Osteoblast (primary cell): ENCODE measurements around the gene CNOT6L. TPM values are rescaled to one million over a fixed set of nuclear protein-coding genes. Genes with fewer than 3 reads are reported as not detected.
"Not testable (repeated sequence)": the region's sequence is repeated elsewhere in the genome, so short reads cannot be mapped to it uniquely, and the experiment has no call there.

Experiments
- DNase-seq: peaks from one replicate; pipeline ENCODE4 v3.0.0; 2011; ENCODE audit warnings: low spot score, mixed read lengths; ENCODE audit not compliant: insufficient read length; ENCODE audit errors: missing footprints
- H2AFZ ChIP-seq: 2 replicates; pipeline ENCODE4 v1.6.0; 2011; ENCODE audit warnings: mild to moderate bottlenecking, low read length
- H3K27ac ChIP-seq: 2 replicates; pipeline ENCODE4 v1.5.1; 2011; ENCODE audit warnings: mild to moderate bottlenecking, low read depth, low read length, moderate library complexity
- H3K27me3 ChIP-seq: 2 replicates; pipeline ENCODE4 v1.6.0; 2012; ENCODE audit warnings: mild to moderate bottlenecking, control low read depth, inconsistent platforms, low read length, moderate library complexity; ENCODE audit not compliant: insufficient read depth
- H3K36me3 ChIP-seq: 2 replicates; pipeline ENCODE4 v1.5.1; 2011; ENCODE audit warnings: mild to moderate bottlenecking, low read length, control low read depth, moderate library complexity; ENCODE audit not compliant: insufficient read depth
- H3K4me1 ChIP-seq: 2 replicates; pipeline ENCODE4 v1.5.1; 2011; ENCODE audit warnings: mild to moderate bottlenecking, low read length, control low read depth, moderate library complexity; ENCODE audit not compliant: insufficient read depth
- H3K4me2 ChIP-seq: 2 replicates; pipeline ENCODE4 v1.6.0; 2011; ENCODE audit warnings: mild to moderate bottlenecking, low read length; ENCODE audit not compliant: insufficient read depth
- H3K4me3 ChIP-seq: fragments of 200-600 bp; sonication (generic); 3 replicates; pipeline ENCODE4 v1.5.1; 2012; ENCODE audit warnings: mild to moderate bottlenecking, low read length, inconsistent platforms; ENCODE audit not compliant: insufficient read depth
- H3K79me2 ChIP-seq: 2 replicates; pipeline ENCODE4 v1.6.0; 2012; ENCODE audit warnings: mild to moderate bottlenecking, low read length, control low read depth, inconsistent platforms; ENCODE audit not compliant: insufficient read depth
- H3K9me3 ChIP-seq: 2 replicates; pipeline ENCODE4 v1.5.1; 2011; ENCODE audit warnings: low read depth, low read length, control low read depth
- H4K20me1 ChIP-seq: 2 replicates; pipeline ENCODE4 v1.6.0; 2012; ENCODE audit warnings: mild to moderate bottlenecking, low read length, control low read depth; ENCODE audit not compliant: insufficient read depth
- CTCF ChIP-seq: IDR thresholded peaks from 2 replicates; pipeline ENCODE4 v1.5.1; 2011; ENCODE audit warnings: mild to moderate bottlenecking, low read depth, low read length, moderate library complexity; ENCODE audit errors: extremely low read depth
- total RNA-seq: library from RNA; depleted of rRNA; stranded (reverse); fragments of >200 nt; gene quantifications from 2 replicates; pipeline ENCODE4 v1.2.3, GENCODE V29; 2012

The CNOT6L gene
- total RNA-seq, 1 donor, result 15.2 TPM

- Histone ChIP-seq H3K9me3 (no peaks in the 10 kb centered on the region), H4K20me1 (peaks cover 35% of the 10 kb centered on the region), H3K36me3 (no peaks in the 10 kb centered on the region), H3K27ac (no peak overlapping the region), H3K4me2 (no peak overlapping the region), H3K79me2 (peaks cover 58% of the 10 kb centered on the region), H3K27me3 (no peaks in the 10 kb centered on the region), H2AFZ (no peak overlapping the region), H3K4me3 (no peak overlapping the region), H3K4me1 (no peaks in the 10 kb centered on the region)
- no peak for TF ChIP-seq CTCF
- DNase-seq, result no peak
These were observed 33.5 kb downstream of the CNOT6L start for GRCh38 chr4:77785669-77786068.

GRCh38 chr4:77783895-77784294 is 35.3 kb downstream of the CNOT6L start:
- Histone ChIP-seq H2AFZ (no peak overlapping the region), H3K4me3 (no peak overlapping the region), H3K27me3 (no peaks in the 10 kb centered on the region), H3K4me2 (no peak overlapping the region), H4K20me1 (peaks cover 27% of the 10 kb centered on the region), H3K27ac (no peak overlapping the region), H3K36me3 (no peaks in the 10 kb centered on the region), H3K4me1 (no peaks in the 10 kb centered on the region), H3K9me3 (no peaks in the 10 kb centered on the region), H3K79me2 (peaks cover 57% of the 10 kb centered on the region)
- TF ChIP-seq CTCF, result no peak
- no peak for DNase-seq

GRCh38 chr4:77782102-77782835 is 36.9 kb downstream of the CNOT6L start:
- no peak for TF ChIP-seq CTCF

GRCh38 chr4:77780762-77781161 is 38.4 kb downstream of the CNOT6L start:
- H2AFZ ChIP-seq, H3K4me3 ChIP-seq: not testable (repeated sequence)
- peaks cover 59% of the 10 kb centered on the region for H3K79me2 ChIP-seq

More at GRCh38 chr4:77782102-77782835, 36.9 kb downstream of the CNOT6L start:
- Histone ChIP-seq H3K4me3 (no peak overlapping the region), H3K9me3 (no peaks in the 10 kb centered on the region), H4K20me1 (peaks cover 21% of the 10 kb centered on the region), H3K4me1 (peaks cover 2% of the 10 kb centered on the region), H3K4me2 (no peak overlapping the region), H3K27me3 (no peaks in the 10 kb centered on the region), H3K36me3 (no peaks in the 10 kb centered on the region), H2AFZ (no peak overlapping the region), H3K27ac (no peak overlapping the region), H3K79me2 (peaks cover 59% of the 10 kb centered on the region)
- no peak for DNase-seq

More at GRCh38 chr4:77780762-77781161, 38.4 kb downstream of the CNOT6L start:
- not testable (repeated sequence) for H3K9me3 ChIP-seq, H3K36me3 ChIP-seq, H3K4me2 ChIP-seq, DNase-seq, H3K27ac ChIP-seq, H3K27me3 ChIP-seq
- Histone ChIP-seq H4K20me1 (peaks cover 21% of the 10 kb centered on the region), H3K4me1 (peaks cover 12% of the 10 kb centered on the region)
